Measurements from ENCODE around the gene IPO4.

DNA sequence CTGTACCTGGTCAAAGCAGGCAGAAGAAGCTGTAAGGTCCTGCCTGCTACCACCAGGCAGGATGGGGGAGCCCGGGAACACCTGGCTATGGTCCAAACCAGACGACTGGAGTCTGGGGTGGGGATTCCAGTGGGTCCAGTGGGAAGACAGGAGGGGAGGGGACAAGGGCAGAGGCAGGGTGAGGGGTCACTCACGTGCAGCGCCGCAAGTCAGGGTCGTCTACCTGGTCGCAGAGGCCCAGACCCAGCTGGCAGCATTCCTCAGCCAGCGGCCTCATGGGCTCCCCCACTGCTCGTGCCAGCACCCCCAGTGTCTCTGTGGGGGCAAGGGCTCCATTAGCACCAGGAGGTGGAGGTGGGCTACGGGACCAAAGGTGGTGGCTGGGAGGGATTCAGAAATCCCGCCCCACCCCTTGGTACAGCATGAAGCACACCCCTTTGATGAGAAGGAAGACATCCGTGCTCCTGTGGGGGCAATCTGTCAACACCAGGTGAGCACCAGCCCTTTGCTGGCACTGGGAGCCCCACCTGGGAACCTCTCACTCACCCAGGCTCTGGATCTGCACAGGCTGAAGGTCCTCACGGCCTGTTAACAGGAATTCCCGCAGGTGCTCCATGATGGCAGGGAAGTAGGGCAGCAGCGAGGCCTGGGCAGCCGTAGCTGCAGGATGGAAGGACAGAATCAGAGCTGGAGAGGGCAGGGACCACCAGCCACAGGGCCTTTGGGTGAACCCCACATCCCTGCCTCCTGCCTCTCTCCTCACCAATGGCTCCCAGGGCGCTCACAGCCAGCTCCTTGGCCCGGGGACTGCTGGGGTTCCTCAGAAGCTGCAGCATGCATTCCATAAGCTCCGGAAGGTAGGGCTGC, 4.3 kb downstream of the IPO4 start:
- TF ChIP-seq CEBPB (IDR thresholded peaks at IDR 0.05; ENCODE audit: low read depth) (no peak), ZNF274 (IDR thresholded peaks at IDR 0.05; ENCODE audit: low read depth, low read length) (no peak)
